MM.1S (cell line): ENCODE results near the gene SUPT6H.

Experiments
- DNase-seq: peaks from one replicate; pipeline ENCODE4 v3.0.0-alpha.2; 2015
- H2AFZ ChIP-seq: fragments of 300-600 bp; sonication (generic); 2 replicates; pipeline ENCODE4 v1.6.0; 2016; ENCODE audit warnings: antibody characterized with exemption, low read length
- H3F3A ChIP-seq: fragments of 300-600 bp; sonication (generic); 2 replicates; pipeline ENCODE4 v1.6.1; 2016; ENCODE audit warnings: mild to moderate bottlenecking, antibody characterized with exemption, low read length, moderate library complexity, mixed read lengths; ENCODE audit not compliant: insufficient read depth
- H3K27ac ChIP-seq: fragments of 300-600 bp; sonication (generic); 2 replicates; pipeline ENCODE4 v1.5.1; 2016; ENCODE audit warnings: mild to moderate bottlenecking, low read length
- H3K27me3 ChIP-seq: fragments of 300-600 bp; sonication (generic); replicated peaks from 2 replicates; pipeline ENCODE4 v1.6.0; 2016; ENCODE audit warnings: low read length; ENCODE audit not compliant: insufficient read depth
- H3K36me3 ChIP-seq: fragments of 300-600 bp; sonication (generic); replicated peaks from 2 replicates; pipeline ENCODE4 v1.6.1; 2016; ENCODE audit warnings: mild to moderate bottlenecking, low read length, mixed read lengths; ENCODE audit not compliant: insufficient read depth
- H3K4me1 ChIP-seq: fragments of 300-600 bp; sonication (generic); 2 replicates; pipeline ENCODE4 v1.6.1; 2016; ENCODE audit warnings: low read length, mixed read lengths
- H3K4me2 ChIP-seq: fragments of 300-600 bp; sonication (generic); 2 replicates; pipeline ENCODE4 v1.6.0; 2016; ENCODE audit warnings: low read depth, low read length
- H3K4me3 ChIP-seq: fragments of 300-600 bp; sonication (generic); 2 replicates; pipeline ENCODE4 v1.5.1; 2016; ENCODE audit warnings: low read length, mixed read lengths
- H3K79me2 ChIP-seq: fragments of 300-600 bp; sonication (generic); 2 replicates; pipeline ENCODE4 v1.6.1; 2016; ENCODE audit warnings: mixed run types, low read length, mixed read lengths
- H3K9ac ChIP-seq: fragments of 300-600 bp; sonication (generic); 2 replicates; pipeline ENCODE4 v1.6.1; 2016; ENCODE audit warnings: low read length, mixed read lengths
- H3K9me2 ChIP-seq: fragments of 300-600 bp; sonication (generic); replicated peaks from 2 replicates; pipeline ENCODE4 v1.6.1; 2016; ENCODE audit warnings: mild to moderate bottlenecking, low read length, mixed read lengths; ENCODE audit not compliant: insufficient read depth
- H3K9me3 ChIP-seq: fragments of 300-600 bp; sonication (generic); replicated peaks from 2 replicates; pipeline ENCODE4 v1.6.1; 2016; ENCODE audit warnings: mild to moderate bottlenecking, low read length, mixed read lengths; ENCODE audit not compliant: insufficient read depth
- H4K20me1 ChIP-seq: fragments of 300-600 bp; sonication (generic); 2 replicates; pipeline ENCODE4 v1.6.1; 2016; ENCODE audit warnings: mild to moderate bottlenecking, low read length, moderate library complexity, mixed read lengths; ENCODE audit not compliant: insufficient read depth
- EZH2 ChIP-seq: fragments of 300-600 bp; sonication (generic); optimal IDR thresholded peaks from 2 replicates; pipeline ENCODE3; 2017; ENCODE audit warnings: low read depth, mild to moderate bottlenecking, antibody characterized with exemption, low read length, mixed read lengths
- EZH2phosphoT487 ChIP-seq: fragments of 300-600 bp; sonication (generic); IDR thresholded peaks from 2 replicates; pipeline ENCODE4 v1.6.1; 2018; ENCODE audit warnings: antibody characterized with exemption, low read length
- TF ChIP-seq, protein P1 (sequence below): fragments of 300-600 bp; sonication (generic); IDR thresholded peaks from 2 replicates; pipeline ENCODE4 v1.5.1; 2016; ENCODE audit warnings: antibody characterized with exemption, low read length, mixed read lengths

Gene SUPT6H

DNA sequence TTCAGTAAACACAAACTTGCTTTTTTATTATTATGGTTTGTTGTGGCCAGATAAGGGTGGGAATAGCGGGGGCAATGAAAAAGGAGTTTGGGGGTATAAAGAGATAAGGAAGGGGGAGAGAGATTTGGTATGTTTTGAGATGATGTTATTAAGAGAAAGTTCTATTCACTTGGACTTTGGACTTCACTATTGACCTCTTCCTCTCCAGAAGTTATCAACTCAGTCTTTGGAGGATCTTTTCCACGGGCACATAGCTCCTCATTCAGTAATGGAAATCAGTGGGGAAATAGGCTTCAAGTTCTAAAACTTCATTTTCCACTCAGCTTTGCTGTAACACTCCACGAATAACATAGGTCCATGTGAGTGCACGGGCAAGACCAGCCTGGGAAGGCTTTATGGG is 26.5 kb downstream of the SUPT6H start:
- H3K9me2 ChIP-seq: no peaks in the 10 kb centered on the region
- no peaks in the 10 kb centered on the region for H3K4me1 ChIP-seq
- H4K20me1 ChIP-seq: no peaks in the 10 kb centered on the region
- DNase-seq: no peak
- H2AFZ ChIP-seq: no peak overlapping the region
- TF ChIP-seq, protein P1, sequence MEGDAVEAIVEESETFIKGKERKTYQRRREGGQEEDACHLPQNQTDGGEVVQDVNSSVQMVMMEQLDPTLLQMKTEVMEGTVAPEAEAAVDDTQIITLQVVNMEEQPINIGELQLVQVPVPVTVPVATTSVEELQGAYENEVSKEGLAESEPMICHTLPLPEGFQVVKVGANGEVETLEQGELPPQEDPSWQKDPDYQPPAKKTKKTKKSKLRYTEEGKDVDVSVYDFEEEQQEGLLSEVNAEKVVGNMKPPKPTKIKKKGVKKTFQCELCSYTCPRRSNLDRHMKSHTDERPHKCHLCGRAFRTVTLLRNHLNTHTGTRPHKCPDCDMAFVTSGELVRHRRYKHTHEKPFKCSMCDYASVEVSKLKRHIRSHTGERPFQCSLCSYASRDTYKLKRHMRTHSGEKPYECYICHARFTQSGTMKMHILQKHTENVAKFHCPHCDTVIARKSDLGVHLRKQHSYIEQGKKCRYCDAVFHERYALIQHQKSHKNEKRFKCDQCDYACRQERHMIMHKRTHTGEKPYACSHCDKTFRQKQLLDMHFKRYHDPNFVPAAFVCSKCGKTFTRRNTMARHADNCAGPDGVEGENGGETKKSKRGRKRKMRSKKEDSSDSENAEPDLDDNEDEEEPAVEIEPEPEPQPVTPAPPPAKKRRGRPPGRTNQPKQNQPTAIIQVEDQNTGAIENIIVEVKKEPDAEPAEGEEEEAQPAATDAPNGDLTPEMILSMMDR: no peak
- TF ChIP-seq EZH2 (no peak), EZH2phosphoT487 (no peak)
- H3K4me3 ChIP-seq: no peak overlapping the region
- H3K4me2 ChIP-seq: no peak overlapping the region
- H3K27ac ChIP-seq: no peak overlapping the region
- H3K27me3 ChIP-seq: no peaks in the 10 kb centered on the region
- H3K9me3 ChIP-seq: no peaks in the 10 kb centered on the region
- no peaks in the 10 kb centered on the region for H3F3A ChIP-seq
- H3K9ac ChIP-seq: no peak overlapping the region
- H3K79me2 ChIP-seq: no peaks in the 10 kb centered on the region
- peaks cover 31% of the 10 kb centered on the region for H3K36me3 ChIP-seq

DNA sequence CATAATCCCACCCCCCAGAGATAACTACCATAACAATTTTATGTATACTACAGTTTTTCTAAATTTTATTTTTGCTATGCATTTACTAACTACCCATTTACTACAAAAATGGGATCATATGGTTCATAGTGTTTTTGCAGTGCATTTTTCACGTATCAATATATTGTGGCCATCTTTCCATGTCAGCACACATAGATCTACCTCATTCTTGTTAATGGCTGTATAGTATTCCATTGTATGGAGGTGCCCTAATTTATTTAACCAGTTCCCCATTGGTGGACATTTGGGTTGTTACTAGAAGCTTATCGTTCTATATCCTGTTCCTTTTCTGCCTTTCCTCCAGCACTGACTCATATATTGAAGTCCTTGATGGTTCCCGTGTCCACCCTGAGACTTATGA is 27.0 kb downstream of the SUPT6H start:
- DNase-seq: no peak
- H3K4me2 ChIP-seq: no peak overlapping the region
- H3K9me3 ChIP-seq: no peaks in the 10 kb centered on the region
- H3K9me2 ChIP-seq: no peaks in the 10 kb centered on the region
- no peaks in the 10 kb centered on the region for H3K27me3 ChIP-seq
- TF ChIP-seq EZH2phosphoT487: no peak
- no peak for TF ChIP-seq EZH2
- TF ChIP-seq, protein P1: no peak
- no peak overlapping the region for H3K9ac ChIP-seq
- no peak overlapping the region for H3K4me3 ChIP-seq
- H3F3A ChIP-seq: no peaks in the 10 kb centered on the region
- no peak overlapping the region for H2AFZ ChIP-seq
- no peaks in the 10 kb centered on the region for H3K4me1 ChIP-seq
- no peak overlapping the region for H3K27ac ChIP-seq
- H3K79me2 ChIP-seq: no peaks in the 10 kb centered on the region
- peaks cover 31% of the 10 kb centered on the region for H3K36me3 ChIP-seq
- no peaks in the 10 kb centered on the region for H4K20me1 ChIP-seq

DNA sequence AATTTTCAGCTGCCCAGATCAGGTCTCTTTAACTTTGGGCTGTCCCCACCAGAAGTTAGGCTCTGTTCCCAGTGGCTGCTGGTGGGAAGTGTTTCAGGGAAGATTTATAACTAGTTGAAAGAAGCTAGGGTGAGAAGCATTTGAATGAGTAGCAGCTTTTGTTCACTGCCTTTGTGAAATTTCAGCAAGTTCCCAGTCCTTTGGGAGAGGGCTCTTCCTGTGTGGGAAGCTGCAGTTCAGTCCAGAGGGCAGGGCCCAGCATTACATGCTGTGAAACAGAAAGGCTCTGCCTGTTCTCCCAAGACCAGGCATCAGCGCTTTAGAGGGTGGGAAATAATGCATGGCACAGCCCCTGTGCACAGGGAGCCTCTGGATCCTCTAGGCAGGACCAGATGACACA is 31.9 kb downstream of the SUPT6H start:
- H3K9me2 ChIP-seq: no peaks in the 10 kb centered on the region
- no peak overlapping the region for H3K9ac ChIP-seq
- H3K4me2 ChIP-seq: no peak overlapping the region
- H3K79me2 ChIP-seq: no peaks in the 10 kb centered on the region
- TF ChIP-seq EZH2phosphoT487 (no peak), EZH2 (no peak)
- TF ChIP-seq, protein P1: no peak
- no peak for DNase-seq
- no peaks in the 10 kb centered on the region for H3K27me3 ChIP-seq
- no peak overlapping the region for H3K27ac ChIP-seq
- H2AFZ ChIP-seq: no peak overlapping the region
- H3K4me1 ChIP-seq: no peaks in the 10 kb centered on the region
- no peak overlapping the region for H3K4me3 ChIP-seq
- no peaks in the 10 kb centered on the region for H4K20me1 ChIP-seq
- peaks cover 15% of the 10 kb centered on the region for H3K36me3 ChIP-seq
- H3F3A ChIP-seq: no peaks in the 10 kb centered on the region
- H3K9me3 ChIP-seq: no peaks in the 10 kb centered on the region
